ENCODE results near the gene CCDC50.

DNA sequence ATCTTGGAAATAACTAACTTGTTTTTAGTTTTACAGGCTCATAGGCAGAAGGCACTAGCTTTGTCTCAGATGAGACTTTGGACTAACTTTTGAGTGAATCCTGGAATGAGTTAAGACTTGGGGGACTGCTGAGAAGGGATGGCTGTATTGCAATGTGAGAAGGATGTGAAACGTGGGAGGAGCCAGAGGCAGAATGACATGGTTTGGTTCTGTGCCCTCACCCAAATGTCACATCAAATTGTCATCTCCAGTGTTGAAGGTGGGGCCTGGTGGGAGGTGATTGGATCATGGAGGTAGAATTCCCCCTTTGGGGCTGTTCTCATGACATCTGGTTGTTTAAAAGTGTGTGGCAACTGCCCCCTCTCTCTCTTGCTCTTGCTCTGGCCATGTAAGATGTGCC, 28.8 kb upstream of the CCDC50 start:
- TF ChIP-seq CTCF (IDR thresholded peaks at IDR 0.05) (no peak), ZFX (IDR thresholded peaks at IDR 0.05; ENCODE audit: borderline replicate concordance) (no peak)
